Brain microvascular endothelial cell (primary cell): Measurements from ENCODE around the gene DTX4.

ENCODE experiments used
- DNase-seq: peaks from one replicate; pipeline ENCODE4 v3.0.0-alpha.2; 2020
- H3K27ac ChIP-seq: fragments of 250-450 bp; sonication (Bioruptor Pico); 2 replicates; pipeline ENCODE4 v1.5.1; 2020; ENCODE audit warnings: mild to moderate bottlenecking, moderate library complexity
- H3K27me3 ChIP-seq: fragments of 250-450 bp; sonication (Bioruptor Pico); replicated peaks from 2 replicates; pipeline ENCODE4 v1.5.1; 2020; ENCODE audit warnings: mild to moderate bottlenecking
- H3K36me3 ChIP-seq: fragments of 250-450 bp; sonication (Bioruptor Pico); replicated peaks from 2 replicates; pipeline ENCODE4 v1.5.1; 2020; ENCODE audit warnings: mild to moderate bottlenecking
- H3K4me3 ChIP-seq: 2 replicates; pipeline ENCODE4 v1.5.1; 2011; ENCODE audit warnings: low read depth, mild to moderate bottlenecking, control low read depth, low read length, moderate library complexity
- in situ Hi-C: cut with HindIII; loops from 2 replicates; pipeline ENCODE4 v1.10.0; 2017; ENCODE audit warnings: low sequenced_read_pairs, low pct_ligation_motif_present
- TF ChIP-seq, protein P1 (sequence below): IDR thresholded peaks from 2 replicates; pipeline ENCODE4 v1.5.1; 2011; ENCODE audit warnings: low read depth, mild to moderate bottlenecking, moderate library complexity, low read length, control low read depth, inconsistent platforms; ENCODE audit errors: missing control alignments

DTX4 gene

GRCh38 chr11:59151761-59152160, 20.2 kb upstream of the DTX4 start:
- H3K27ac ChIP-seq: no peak overlapping the region
- TF ChIP-seq, protein P1, sequence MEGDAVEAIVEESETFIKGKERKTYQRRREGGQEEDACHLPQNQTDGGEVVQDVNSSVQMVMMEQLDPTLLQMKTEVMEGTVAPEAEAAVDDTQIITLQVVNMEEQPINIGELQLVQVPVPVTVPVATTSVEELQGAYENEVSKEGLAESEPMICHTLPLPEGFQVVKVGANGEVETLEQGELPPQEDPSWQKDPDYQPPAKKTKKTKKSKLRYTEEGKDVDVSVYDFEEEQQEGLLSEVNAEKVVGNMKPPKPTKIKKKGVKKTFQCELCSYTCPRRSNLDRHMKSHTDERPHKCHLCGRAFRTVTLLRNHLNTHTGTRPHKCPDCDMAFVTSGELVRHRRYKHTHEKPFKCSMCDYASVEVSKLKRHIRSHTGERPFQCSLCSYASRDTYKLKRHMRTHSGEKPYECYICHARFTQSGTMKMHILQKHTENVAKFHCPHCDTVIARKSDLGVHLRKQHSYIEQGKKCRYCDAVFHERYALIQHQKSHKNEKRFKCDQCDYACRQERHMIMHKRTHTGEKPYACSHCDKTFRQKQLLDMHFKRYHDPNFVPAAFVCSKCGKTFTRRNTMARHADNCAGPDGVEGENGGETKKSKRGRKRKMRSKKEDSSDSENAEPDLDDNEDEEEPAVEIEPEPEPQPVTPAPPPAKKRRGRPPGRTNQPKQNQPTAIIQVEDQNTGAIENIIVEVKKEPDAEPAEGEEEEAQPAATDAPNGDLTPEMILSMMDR: no peak
- no peak overlapping the region for H3K4me3 ChIP-seq
- in situ Hi-C loops: no loop called here
- no peak for DNase-seq
- H3K27me3 ChIP-seq: no peaks in the 10 kb centered on the region
- peaks cover 2% of the 10 kb centered on the region for H3K36me3 ChIP-seq

DNA sequence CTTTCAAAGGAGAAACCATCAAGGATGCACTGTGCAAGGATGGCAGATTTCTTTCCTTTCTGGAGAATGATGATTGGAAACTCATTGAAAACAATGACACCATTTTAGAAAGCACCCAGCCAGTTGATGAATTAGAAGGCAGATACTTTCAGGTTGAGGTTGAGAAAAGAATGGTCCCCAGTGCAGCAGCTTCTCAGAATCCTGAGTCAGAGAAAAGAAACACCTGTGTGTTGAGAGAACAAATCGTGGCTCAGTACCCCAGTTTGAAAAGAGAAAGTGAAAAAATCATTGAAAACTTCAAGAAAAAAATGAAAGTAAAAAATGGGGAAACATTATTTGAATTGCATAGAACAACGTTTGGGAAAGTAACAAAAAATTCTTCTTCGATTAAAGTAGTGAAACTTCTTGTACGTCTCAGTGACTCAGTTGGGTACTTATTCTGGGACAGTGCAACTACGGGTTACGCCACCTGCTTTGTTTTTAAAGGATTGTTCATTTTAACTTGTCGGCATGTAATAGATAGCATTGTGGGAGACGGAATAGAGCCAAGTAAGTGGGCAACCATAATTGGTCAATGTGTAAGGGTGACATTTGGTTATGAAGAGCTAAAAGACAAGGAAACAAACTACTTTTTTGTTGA, 19.5 kb upstream of the DTX4 start:
- in situ Hi-C loops: no loop called here
- no peak for DNase-seq
- TF ChIP-seq, protein P1: no peak
- H3K27ac ChIP-seq: no peak overlapping the region
- H3K4me3 ChIP-seq: no peak overlapping the region
- H3K36me3 ChIP-seq: peaks cover 2% of the 10 kb centered on the region
- no peaks in the 10 kb centered on the region for H3K27me3 ChIP-seq

- Histone ChIP-seq H3K27me3 (no peaks in the 10 kb centered on the region), H3K36me3 (no peaks in the 10 kb centered on the region), H3K27ac (no peak overlapping the region), H3K4me3 (no peak overlapping the region)
- DNase-seq: no peak
- TF ChIP-seq, protein P1: no peak
- in situ Hi-C loops: no loop called here
Measured at GRCh38 chr11:59154610-59155009, 17.3 kb upstream of the DTX4 start.

DNA sequence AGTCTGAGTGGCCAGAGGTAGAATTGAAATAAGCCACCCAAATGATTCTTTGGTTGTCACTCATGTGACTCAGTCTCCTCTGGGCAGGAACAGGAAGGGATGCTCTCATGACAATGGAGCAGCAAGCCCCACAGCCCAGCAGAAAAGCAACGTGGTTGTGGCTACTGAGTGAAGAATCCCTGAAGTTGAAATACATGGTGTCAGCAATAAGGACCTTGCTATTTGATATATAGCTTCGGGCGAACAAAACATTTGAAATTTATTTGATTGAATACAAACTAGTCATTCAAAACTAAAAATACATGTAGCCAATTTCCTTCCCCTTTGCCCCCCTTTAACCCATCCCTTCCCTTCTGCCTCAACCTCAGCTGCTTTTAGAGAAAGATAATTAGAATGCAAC, 14.5 kb upstream of the DTX4 start:
- H3K27ac ChIP-seq: no peak overlapping the region
- no peak overlapping the region for H3K4me3 ChIP-seq
- in situ Hi-C loops: no loop called here
- no peak for DNase-seq
- H3K36me3 ChIP-seq: no peaks in the 10 kb centered on the region
- H3K27me3 ChIP-seq: no peaks in the 10 kb centered on the region
- TF ChIP-seq, protein P1: no peak

DNA sequence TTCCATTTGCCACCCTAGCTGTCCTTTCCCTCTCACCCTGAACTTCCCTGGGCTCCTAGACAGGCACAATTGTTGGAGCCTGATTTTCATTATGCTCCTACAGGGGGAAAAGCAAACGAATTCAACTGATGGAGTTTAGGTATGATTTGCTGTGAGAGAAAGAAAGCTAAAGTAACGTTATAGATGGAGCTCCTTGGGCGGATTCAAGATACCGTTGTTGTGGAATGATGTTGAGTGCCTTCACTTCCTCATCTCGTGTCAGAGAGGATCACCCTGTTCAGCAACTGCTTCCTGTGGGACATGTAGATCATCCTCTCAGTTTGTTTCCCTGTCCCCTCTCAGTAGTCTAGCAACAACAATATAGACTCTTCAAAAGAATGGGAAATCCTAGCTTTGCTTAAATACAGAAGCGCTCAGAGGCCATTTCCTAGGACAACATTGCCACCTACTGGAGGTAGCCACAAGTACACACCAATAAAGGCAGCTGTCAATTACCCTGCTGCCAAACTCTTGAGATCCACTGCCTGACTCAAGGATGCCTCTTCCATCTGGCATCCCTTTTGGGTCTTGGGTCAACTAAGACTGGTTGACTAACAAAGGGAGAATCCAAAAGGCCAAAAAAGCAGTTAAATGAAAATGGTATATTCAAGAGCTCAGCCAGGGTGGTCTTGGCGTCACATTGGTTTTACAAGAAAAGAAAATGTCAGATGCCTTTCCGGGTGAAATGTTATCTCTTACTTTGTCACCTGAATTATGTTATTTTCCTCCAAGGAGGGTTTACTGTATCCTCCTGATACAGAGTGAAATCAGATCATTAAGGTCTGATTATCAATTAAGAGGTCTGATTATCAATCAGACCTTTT, 13.5 kb upstream of the DTX4 start:
- H3K4me3 ChIP-seq: no peak overlapping the region
- in situ Hi-C loops: no loop called here
- peak; percentile 66 for DNase-seq
- TF ChIP-seq, protein P1: peak; percentile 83
- no peaks in the 10 kb centered on the region for H3K36me3 ChIP-seq
- H3K27me3 ChIP-seq: no peaks in the 10 kb centered on the region
- no peak overlapping the region for H3K27ac ChIP-seq
